H1 (cell line): ENCODE measurements around the gene ULBP3. TPM values are rescaled to one million over a fixed set of nuclear protein-coding genes. Genes with fewer than 3 reads are reported as not detected.

Source experiments
- CHD1 ChIP-seq: IDR thresholded peaks from 2 replicates; pipeline ENCODE4 v1.6.1; 2012; ENCODE audit warnings: low read depth, low read length, improper control_type of control experiment
- EGR1 ChIP-seq: IDR thresholded peaks from 2 replicates; pipeline ENCODE4 v1.6.1; 2011; ENCODE audit warnings: low read depth, low read length, borderline replicate concordance
- HDAC2 ChIP-seq, 2 experiments: fragments of 300-600 bp in 1 of 2; sonication (generic) in 1 of 2; IDR thresholded peaks; 2 replicates each; pipeline ENCODE4 v1.6.1; 2011 to 2012; ENCODE audit warnings: low read depth in 2 of 2, low read length in 2 of 2, mild to moderate bottlenecking in 2 of 2, moderate library complexity in 2 of 2, borderline replicate concordance in 1 of 2, inconsistent platforms in 1 of 2
- KDM5A ChIP-seq: fragments of 200-600 bp; IDR thresholded peaks from 2 replicates; pipeline ENCODE4 v1.7.1; 2012; ENCODE audit warnings: mild to moderate bottlenecking, low read length, inconsistent platforms, mixed read lengths
- RXRA ChIP-seq: IDR thresholded peaks from 2 replicates; pipeline ENCODE4 v1.6.1; 2011; ENCODE audit warnings: low read depth, mild to moderate bottlenecking, low read length, moderate library complexity; ENCODE audit not compliant: insufficient read depth
- polyA plus RNA-seq, 7 experiments: library from polyadenylated mRNA; depleted of rRNA in 3 of 7; stranded (reverse) in 5 of 7; unstranded in 2 of 7; fragments of >200 nt in 5 of 7; fragments of 200-250 nt in 2 of 7; gene quantifications; 1 replicate in 5 of 7; 2 replicates in 1 of 7; 4 replicates in 1 of 7; pipeline versions ENCODE4 v1.2.1 to v1.2.3, GENCODE V29; 2011 to 2013; ENCODE audit warnings: missing spikeins in 2 of 7, mixed read lengths in 2 of 7
- total RNA-seq: library from RNA; stranded (reverse); fragmentation: NEBNext Ultra II Directional; extraction: Animal tissue kit (Norgen Biotek cat#: 25700); gene quantifications from 2 replicates; pipeline ENCODE4 v1.2.1, GENCODE V29; 2021
- TF ChIP-seq, protein P1 (sequence below): IDR thresholded peaks from 2 replicates; pipeline ENCODE4 v1.6.1; 2012; ENCODE audit warnings: low read length, inconsistent platforms

ULBP3 gene
- total and polyA plus RNA-seq, 2 of the 8 experiments (the other 6 are each of a cell fraction or from before 2014, with no cell fraction given) = 1.9 to 4.2 TPM

GRCh38 chr6:150027806-150028565, 40.9 kb downstream of the ULBP3 start (continued):
- TF ChIP-seq RXRA = no peak
- TF ChIP-seq CHD1 = no peak
- no peak for TF ChIP-seq KDM5A
- no peak for TF ChIP-seq HDAC2 (IDR thresholded peaks at IDR 0.05; ENCODE audit: borderline replicate concordance in 1 of 2, low read depth in 2 of 2, low read length in 2 of 2)
- no peak for TF ChIP-seq EGR1
- TF ChIP-seq, protein P1, sequence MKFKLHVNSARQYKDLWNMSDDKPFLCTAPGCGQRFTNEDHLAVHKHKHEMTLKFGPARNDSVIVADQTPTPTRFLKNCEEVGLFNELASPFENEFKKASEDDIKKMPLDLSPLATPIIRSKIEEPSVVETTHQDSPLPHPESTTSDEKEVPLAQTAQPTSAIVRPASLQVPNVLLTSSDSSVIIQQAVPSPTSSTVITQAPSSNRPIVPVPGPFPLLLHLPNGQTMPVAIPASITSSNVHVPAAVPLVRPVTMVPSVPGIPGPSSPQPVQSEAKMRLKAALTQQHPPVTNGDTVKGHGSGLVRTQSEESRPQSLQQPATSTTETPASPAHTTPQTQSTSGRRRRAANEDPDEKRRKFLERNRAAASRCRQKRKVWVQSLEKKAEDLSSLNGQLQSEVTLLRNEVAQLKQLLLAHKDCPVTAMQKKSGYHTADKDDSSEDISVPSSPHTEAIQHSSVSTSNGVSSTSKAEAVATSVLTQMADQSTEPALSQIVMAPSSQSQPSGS = no peak
